ENCODE data around the gene EDARADD.

The EDARADD gene

GRCh38 chr1:236508593-236509027 is 114.5 kb downstream of the EDARADD start:
- no peak overlapping the region for H2BK5ac ChIP-seq (ENCODE audit: low read length)
- no CpG with 5 or more reads among the region's 6 CpGs for WGBS, 2 donors (ENCODE audit: extremely low coverage in 2 of 2, insufficient read length in 2 of 2, insufficient replicate concordance in 1 of 2)
- no peak for DNase-seq (ENCODE audit: low spot score)
- no peak overlapping the region for H3K14ac ChIP-seq (ENCODE audit: low read length)
- no peak overlapping the region for H3K18ac ChIP-seq (ENCODE audit: low read length)
- no peak overlapping the region for H2BK12ac ChIP-seq (ENCODE audit: low read length)
- no peak overlapping the region for H4K8ac ChIP-seq (ENCODE audit: low read depth, low read length)
- H3K4ac ChIP-seq (ENCODE audit: low read length), result no peak overlapping the region
- no peak overlapping the region for H4K91ac ChIP-seq (ENCODE audit: low read depth, low read length, poor library complexity)
- no peak overlapping the region for H3K23ac ChIP-seq (ENCODE audit: low read depth, low read length, poor library complexity)
- no peak overlapping the region for H2BK15ac ChIP-seq (ENCODE audit: low read length)
- H2AFZ ChIP-seq (ENCODE audit: low read length), result no peak overlapping the region
- no peaks in the 10 kb centered on the region for H3K79me1 ChIP-seq (ENCODE audit: low read depth, low read length)
- H3K4me3 ChIP-seq (ENCODE audit: low read length in 2 of 2), result no peak overlapping the region
- H2AK5ac ChIP-seq (ENCODE audit: low read depth, low read length), result no peak overlapping the region
- H3K4me2 ChIP-seq (ENCODE audit: insufficient read depth, low read length, poor library complexity, severe bottlenecking), result no peak overlapping the region
- H3K36me3 ChIP-seq (replicated peaks in 1 of 2; ENCODE audit: control insufficient read depth in 2 of 2, insufficient read depth in 2 of 2, low read length in 2 of 2), result no peaks in the 10 kb centered on the region
- no peaks in the 10 kb centered on the region for H3K27me3 ChIP-seq (ENCODE audit: control insufficient read depth in 3 of 3, insufficient read depth in 3 of 3, low read depth in 1 of 3, low read length in 3 of 3)
- H3K27ac ChIP-seq (replicated peaks; ENCODE audit: low read length), result no peak overlapping the region
- H3K9ac ChIP-seq (ENCODE audit: low read depth, low read length, poor library complexity), result no peak overlapping the region
- no peak overlapping the region for H2BK120ac ChIP-seq (ENCODE audit: low read depth, low read length)
- no peaks in the 10 kb centered on the region for H3K4me1 ChIP-seq (ENCODE audit: control insufficient read depth in 2 of 2, insufficient read depth in 1 of 2, low read depth in 1 of 2, low read length in 2 of 2)
- no peaks in the 10 kb centered on the region for H3K9me3 ChIP-seq (replicated peaks in 1 of 2; ENCODE audit: control insufficient read depth in 2 of 2, insufficient read depth in 1 of 2, low read depth in 1 of 2, low read length in 2 of 2)

GRCh38 chr1:236509203-236509602 is 115.1 kb downstream of the EDARADD start:
- no peaks in the 10 kb centered on the region for H3K27me3 ChIP-seq (ENCODE audit: control insufficient read depth in 3 of 3, insufficient read depth in 3 of 3, low read depth in 1 of 3, low read length in 3 of 3)
- H3K27ac ChIP-seq (replicated peaks; ENCODE audit: low read length), result no peak overlapping the region
- no peaks in the 10 kb centered on the region for H3K9me3 ChIP-seq (replicated peaks in 1 of 2; ENCODE audit: control insufficient read depth in 2 of 2, insufficient read depth in 1 of 2, low read depth in 1 of 2, low read length in 2 of 2)
- WGBS, 2 donors (ENCODE audit: extremely low coverage in 2 of 2, insufficient read length in 2 of 2, insufficient replicate concordance in 1 of 2), result no CpG with 5 or more reads among the region's 1 CpG
- no peaks in the 10 kb centered on the region for H3K4me1 ChIP-seq (ENCODE audit: control insufficient read depth in 2 of 2, insufficient read depth in 1 of 2, low read depth in 1 of 2, low read length in 2 of 2)
- no peak overlapping the region for H4K91ac ChIP-seq (ENCODE audit: low read depth, low read length, poor library complexity)
- H2AFZ ChIP-seq (ENCODE audit: low read length), result no peak overlapping the region
- no peak overlapping the region for H2BK5ac ChIP-seq (ENCODE audit: low read length)
- no peak overlapping the region for H2AK5ac ChIP-seq (ENCODE audit: low read depth, low read length)
- H3K36me3 ChIP-seq (replicated peaks in 1 of 2; ENCODE audit: control insufficient read depth in 2 of 2, insufficient read depth in 2 of 2, low read length in 2 of 2), result no peaks in the 10 kb centered on the region
- H2BK120ac ChIP-seq (ENCODE audit: low read depth, low read length), result no peak overlapping the region
- no peak overlapping the region for H3K23ac ChIP-seq (ENCODE audit: low read depth, low read length, poor library complexity)
- no peak overlapping the region for H4K8ac ChIP-seq (ENCODE audit: low read depth, low read length)
- H3K4me2 ChIP-seq (ENCODE audit: insufficient read depth, low read length, poor library complexity, severe bottlenecking), result no peak overlapping the region
- H3K4ac ChIP-seq (ENCODE audit: low read length), result no peak overlapping the region
- H3K18ac ChIP-seq (ENCODE audit: low read length), result no peak overlapping the region
- no peak overlapping the region for H2BK12ac ChIP-seq (ENCODE audit: low read length)
- DNase-seq (ENCODE audit: low spot score), result no peak
- no peaks in the 10 kb centered on the region for H3K79me1 ChIP-seq (ENCODE audit: low read depth, low read length)
- no peak overlapping the region for H3K9ac ChIP-seq (ENCODE audit: low read depth, low read length, poor library complexity)
- no peak overlapping the region for H3K4me3 ChIP-seq (ENCODE audit: low read length in 2 of 2)
- no peak overlapping the region for H3K14ac ChIP-seq (ENCODE audit: low read length)
- no peak overlapping the region for H2BK15ac ChIP-seq (ENCODE audit: low read length)

GRCh38 chr1:236509647-236510401 is 115.7 kb downstream of the EDARADD start:
- Histone ChIP-seq H2BK5ac (ENCODE audit: low read length) (no peak overlapping the region), H2BK12ac (ENCODE audit: low read length) (no peak overlapping the region), H3K27me3 (ENCODE audit: control insufficient read depth in 3 of 3, insufficient read depth in 3 of 3, low read depth in 1 of 3, low read length in 3 of 3) (no peaks in the 10 kb centered on the region), H3K36me3 (replicated peaks in 1 of 2; ENCODE audit: control insufficient read depth in 2 of 2, insufficient read depth in 2 of 2, low read length in 2 of 2) (no peaks in the 10 kb centered on the region), H4K8ac (ENCODE audit: low read depth, low read length) (no peak overlapping the region), H3K4me2 (ENCODE audit: insufficient read depth, low read length, poor library complexity, severe bottlenecking) (no peak overlapping the region), H2AK5ac (ENCODE audit: low read depth, low read length) (no peak overlapping the region), H3K9ac (ENCODE audit: low read depth, low read length, poor library complexity) (no peak overlapping the region), H2BK15ac (ENCODE audit: low read length) (no peak overlapping the region), H3K27ac (replicated peaks; ENCODE audit: low read length) (no peak overlapping the region), H3K14ac (ENCODE audit: low read length) (no peak overlapping the region), H3K79me1 (ENCODE audit: low read depth, low read length) (no peaks in the 10 kb centered on the region), H3K18ac (ENCODE audit: low read length) (no peak overlapping the region), H2BK120ac (ENCODE audit: low read depth, low read length) (no peak overlapping the region), H3K4ac (ENCODE audit: low read length) (no peak overlapping the region), H3K4me3 (ENCODE audit: low read length in 2 of 2) (no peak overlapping the region), H3K9me3 (replicated peaks in 1 of 2; ENCODE audit: control insufficient read depth in 2 of 2, insufficient read depth in 1 of 2, low read depth in 1 of 2, low read length in 2 of 2) (no peaks in the 10 kb centered on the region), H3K4me1 (ENCODE audit: control insufficient read depth in 2 of 2, insufficient read depth in 1 of 2, low read depth in 1 of 2, low read length in 2 of 2) (no peaks in the 10 kb centered on the region), H2AFZ (ENCODE audit: low read length) (no peak overlapping the region), H3K23ac (ENCODE audit: low read depth, low read length, poor library complexity) (no peak overlapping the region), H4K91ac (ENCODE audit: low read depth, low read length, poor library complexity) (no peak overlapping the region)
- WGBS, 2 donors (ENCODE audit: extremely low coverage in 2 of 2, insufficient read length in 2 of 2, insufficient replicate concordance in 1 of 2), result no CpG with 5 or more reads among the region's 8 CpGs
- DNase-seq (ENCODE audit: low spot score), result no peak

- H3K4ac ChIP-seq (ENCODE audit: low read length), result no peak overlapping the region
- H2AFZ ChIP-seq (ENCODE audit: low read length), result no peak overlapping the region
- H3K9ac ChIP-seq (ENCODE audit: low read depth, low read length, poor library complexity), result no peak overlapping the region
- H3K27ac ChIP-seq (replicated peaks; ENCODE audit: low read length), result no peak overlapping the region
- no peak overlapping the region for H3K14ac ChIP-seq (ENCODE audit: low read length)
- no peak overlapping the region for H2BK5ac ChIP-seq (ENCODE audit: low read length)
- no peak overlapping the region for H2BK120ac ChIP-seq (ENCODE audit: low read depth, low read length)
- H2BK15ac ChIP-seq (ENCODE audit: low read length), result no peak overlapping the region
- no peaks in the 10 kb centered on the region for H3K4me1 ChIP-seq (ENCODE audit: control insufficient read depth in 2 of 2, insufficient read depth in 1 of 2, low read depth in 1 of 2, low read length in 2 of 2)
- H4K8ac ChIP-seq (ENCODE audit: low read depth, low read length), result no peak overlapping the region
- H3K79me1 ChIP-seq (ENCODE audit: low read depth, low read length), result no peaks in the 10 kb centered on the region
- no peak overlapping the region for H3K18ac ChIP-seq (ENCODE audit: low read length)
- no CpG with 5 or more reads among the region's 11 CpGs for WGBS, 2 donors (ENCODE audit: extremely low coverage in 2 of 2, insufficient read length in 2 of 2, insufficient replicate concordance in 1 of 2)
- no peak overlapping the region for H2AK5ac ChIP-seq (ENCODE audit: low read depth, low read length)
- H3K4me3 ChIP-seq (ENCODE audit: low read length in 2 of 2), result no peak overlapping the region
- no peaks in the 10 kb centered on the region for H3K9me3 ChIP-seq (replicated peaks in 1 of 2; ENCODE audit: control insufficient read depth in 2 of 2, insufficient read depth in 1 of 2, low read depth in 1 of 2, low read length in 2 of 2)
- H3K23ac ChIP-seq (ENCODE audit: low read depth, low read length, poor library complexity), result no peak overlapping the region
- no peaks in the 10 kb centered on the region for H3K36me3 ChIP-seq (replicated peaks in 1 of 2; ENCODE audit: control insufficient read depth in 2 of 2, insufficient read depth in 2 of 2, low read length in 2 of 2)
- H4K91ac ChIP-seq (ENCODE audit: low read depth, low read length, poor library complexity), result no peak overlapping the region
- DNase-seq (ENCODE audit: low spot score), result no peak
- H3K4me2 ChIP-seq (ENCODE audit: insufficient read depth, low read length, poor library complexity, severe bottlenecking), result no peak overlapping the region
- no peaks in the 10 kb centered on the region for H3K27me3 ChIP-seq (ENCODE audit: control insufficient read depth in 3 of 3, insufficient read depth in 3 of 3, low read depth in 1 of 3, low read length in 3 of 3)
- no peak overlapping the region for H2BK12ac ChIP-seq (ENCODE audit: low read length)
Measured at GRCh38 chr1:236511735-236512418, 117.8 kb downstream of the EDARADD start.

Measured in neuronal stem cell (in vitro differentiated cells).